Lung (tissue), 12 donors: ENCODE data around the gene RAB3C. TPM values are rescaled to one million over a fixed set of nuclear protein-coding genes. Genes with fewer than 3 reads are reported as not detected.

Source experiments
- ATAC-seq: fragments of 200-7000 bp; cut with Tn5 transposase; one replicate; pipeline ENCODE4 v1.9.1; 2020; ENCODE audit warnings: moderate number of reproducible peaks; ENCODE audit not compliant: insufficient read depth, low FRiP score
- DNase-seq, 3 donors: peaks; one replicate each; pipeline ENCODE4 v3.0.0-alpha.2; 2013 to 2017
- H3K27ac ChIP-seq, 2 donors: one replicate each; pipeline ENCODE4 v1.5.1; 2013; ENCODE audit warnings: mild to moderate bottlenecking in 2 of 2, moderate library complexity in 2 of 2, control low read depth in 1 of 2, inconsistent platforms in 1 of 2, low read depth in 1 of 2, low read length in 1 of 2
- H3K27me3 ChIP-seq, 3 donors: one replicate each; pipeline ENCODE4 v1.5.1; 2013; ENCODE audit warnings: low read length in 2 of 3; ENCODE audit not compliant: control insufficient read depth in 3 of 3, insufficient read depth in 3 of 3
- H3K36me3 ChIP-seq, 4 donors: one replicate each; pipeline ENCODE4 v1.5.1; 2013; ENCODE audit warnings: low read length in 4 of 4, mild to moderate bottlenecking in 1 of 4, moderate library complexity in 1 of 4; ENCODE audit not compliant: control insufficient read depth in 4 of 4, insufficient read depth in 4 of 4
- H3K4me1 ChIP-seq, 5 donors: one replicate each; pipeline ENCODE4 v1.5.1; 2013; ENCODE audit warnings: low read length in 5 of 5, mild to moderate bottlenecking in 2 of 5, moderate library complexity in 1 of 5; ENCODE audit not compliant: control insufficient read depth in 5 of 5, insufficient read depth in 5 of 5
- H3K4me3 ChIP-seq: one replicate; pipeline ENCODE4 v1.5.1; 2013; ENCODE audit warnings: mild to moderate bottlenecking, control low read depth, moderate library complexity
- H3K9ac ChIP-seq, 2 donors: one replicate each; pipeline ENCODE4 v1.5.1; 2013; ENCODE audit warnings: low read length in 2 of 2, control low read depth in 1 of 2; ENCODE audit not compliant: insufficient read depth in 1 of 2
- H3K9me3 ChIP-seq, 4 donors: one replicate each; pipeline ENCODE4 v1.5.1; 2013; ENCODE audit warnings: low read length in 3 of 4, mild to moderate bottlenecking in 1 of 4, moderate library complexity in 1 of 4; ENCODE audit not compliant: control insufficient read depth in 4 of 4, insufficient read depth in 3 of 4
- whole genome bisulfite sequencing, 2 donors: extraction: QIAGEN DNeasy Blood & Tissue Kit; methylation state at CpG; one replicate each; pipeline ENCODE4 v1.1.7; 2013; 5-methylcytosine and 5-hydroxymethylcytosine counted together
- polyA plus RNA-seq, 2 donors: library from polyadenylated mRNA; stranded (reverse); fragments of 200-250 nt; gene quantifications; one replicate each; pipeline ENCODE4 v1.2.1, GENCODE V29; 2013
- total RNA-seq, 2 donors: library from RNA; depleted of rRNA in 1 of 2; stranded (reverse); fragments of >200 nt in 1 of 2; gene quantifications; one replicate each; pipeline ENCODE4 v1.2.1, GENCODE V29; 2014 to 2021
- TF ChIP-seq, protein P1 (sequence below): IDR thresholded peaks from 2 replicates; pipeline ENCODE4 v1.5.1; 2012; ENCODE audit warnings: mild to moderate bottlenecking; ENCODE audit errors: control extremely low read depth, extremely low read depth
- donor health status: control.
- donor health status: control.
- donor health status: Bipolar disorder and iron deficiency.
- donor health status: healthy.
- donor health status: DM: yes; HTN: yes; CAD: no.

RAB3C gene
- total and polyA plus RNA-seq, 4 donors = 0.35 to 1.1 (median 0.86) TPM

DNA sequence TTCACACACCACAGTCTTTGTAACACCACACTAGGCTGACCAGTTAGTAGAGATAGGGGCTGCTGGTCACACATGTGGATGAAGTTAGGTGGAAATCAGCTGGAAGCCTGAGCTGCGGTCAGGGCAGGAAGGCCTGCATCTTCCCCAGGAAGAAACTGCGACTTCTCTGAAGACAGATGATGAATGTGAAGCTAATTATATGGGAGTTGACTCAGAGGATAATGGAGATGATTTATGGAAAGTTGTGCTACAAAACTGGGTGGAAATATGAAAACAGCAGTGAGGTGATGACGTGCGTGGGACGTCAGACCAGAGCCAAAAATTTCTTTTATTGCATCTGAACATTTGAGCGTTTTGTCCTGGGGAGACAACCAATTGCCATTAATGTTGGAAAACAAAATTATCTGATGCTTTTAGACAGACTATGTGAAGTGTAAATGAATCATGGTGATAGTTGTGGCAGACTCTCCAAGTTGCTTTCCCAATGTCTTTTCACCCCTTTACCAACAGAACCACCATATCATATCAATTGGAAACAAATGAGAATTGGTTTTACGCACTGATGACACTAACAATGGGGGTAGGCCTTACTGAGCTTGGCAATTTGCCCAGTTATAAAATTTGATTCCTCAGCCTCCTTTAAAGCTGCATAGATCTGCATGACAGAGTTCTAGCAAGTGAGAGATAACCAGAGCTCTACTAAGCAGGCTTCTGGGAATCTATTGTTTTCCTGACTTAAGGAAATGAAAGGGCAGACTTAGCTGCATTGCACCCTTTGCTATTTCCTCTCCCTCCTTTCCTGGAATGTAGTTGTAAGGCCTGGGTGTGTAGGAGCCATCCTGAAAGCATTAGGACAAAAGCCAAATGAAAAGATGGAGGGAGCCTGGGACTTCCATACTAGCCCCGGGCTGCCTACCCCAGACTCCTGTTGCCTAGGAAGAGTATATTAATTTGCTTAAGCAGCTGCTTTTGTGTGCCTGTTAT, 84.0 kb downstream of the RAB3C start:
- TF ChIP-seq, protein P1, sequence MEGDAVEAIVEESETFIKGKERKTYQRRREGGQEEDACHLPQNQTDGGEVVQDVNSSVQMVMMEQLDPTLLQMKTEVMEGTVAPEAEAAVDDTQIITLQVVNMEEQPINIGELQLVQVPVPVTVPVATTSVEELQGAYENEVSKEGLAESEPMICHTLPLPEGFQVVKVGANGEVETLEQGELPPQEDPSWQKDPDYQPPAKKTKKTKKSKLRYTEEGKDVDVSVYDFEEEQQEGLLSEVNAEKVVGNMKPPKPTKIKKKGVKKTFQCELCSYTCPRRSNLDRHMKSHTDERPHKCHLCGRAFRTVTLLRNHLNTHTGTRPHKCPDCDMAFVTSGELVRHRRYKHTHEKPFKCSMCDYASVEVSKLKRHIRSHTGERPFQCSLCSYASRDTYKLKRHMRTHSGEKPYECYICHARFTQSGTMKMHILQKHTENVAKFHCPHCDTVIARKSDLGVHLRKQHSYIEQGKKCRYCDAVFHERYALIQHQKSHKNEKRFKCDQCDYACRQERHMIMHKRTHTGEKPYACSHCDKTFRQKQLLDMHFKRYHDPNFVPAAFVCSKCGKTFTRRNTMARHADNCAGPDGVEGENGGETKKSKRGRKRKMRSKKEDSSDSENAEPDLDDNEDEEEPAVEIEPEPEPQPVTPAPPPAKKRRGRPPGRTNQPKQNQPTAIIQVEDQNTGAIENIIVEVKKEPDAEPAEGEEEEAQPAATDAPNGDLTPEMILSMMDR = no peak
- ATAC-seq (no peak), DNase-seq (peak in 2 of 3 donors; percentile 15 to 42)
- H3K27ac ChIP-seq = no peak overlapping the region
- H3K9ac ChIP-seq = no peak overlapping the region
- H3K36me3 ChIP-seq = no peaks in the 10 kb centered on the region
- 59 to 70% methylated on average over 8 of the region's 8 CpGs for WGBS, 2 donors
- H3K4me3 ChIP-seq = no peak overlapping the region
- no peaks in the 10 kb centered on the region for H3K27me3 ChIP-seq
- H3K4me1 ChIP-seq = peaks cover 0 to 7% (median 0%) of the 10 kb centered on the region in 5 donors
- peaks cover 0 to 3% (median 0%) of the 10 kb centered on the region in 4 donors for H3K9me3 ChIP-seq

DNA sequence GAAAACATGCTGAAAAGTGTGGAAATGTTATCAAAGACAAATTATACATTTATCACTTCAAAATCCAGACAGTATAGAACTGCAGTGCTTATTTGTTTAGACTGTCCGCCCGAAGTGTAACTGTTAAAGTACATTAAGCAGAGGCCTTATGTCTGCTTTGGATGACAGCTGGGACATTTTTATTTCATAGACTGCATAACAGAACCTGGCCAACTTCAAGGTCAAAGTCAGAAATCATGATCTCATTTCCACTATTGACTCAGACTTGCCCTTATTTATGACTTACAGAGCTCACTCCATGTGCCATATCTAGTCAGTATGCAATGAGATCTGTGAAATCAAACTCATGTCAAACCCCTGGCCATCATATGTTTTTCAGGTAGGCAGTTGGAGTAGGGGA, 87.7 kb downstream of the RAB3C start:
- Histone ChIP-seq H3K36me3 (no peaks in the 10 kb centered on the region), H3K27me3 (no peaks in the 10 kb centered on the region), H3K27ac (no peak overlapping the region), H3K4me3 (no peak overlapping the region), H3K9ac (no peak overlapping the region), H3K9me3 (peaks cover 0 to 3% (median 0%) of the 10 kb centered on the region in 4 donors), H3K4me1 (peaks cover 0 to 7% (median 0%) of the 10 kb centered on the region in 5 donors)
- WGBS, 2 donors = 51 to 90% methylated on average over 2 of the region's 2 CpGs
- DNase-seq = peak in 2 of 3 donors; percentile 38 to 48
- TF ChIP-seq, protein P1 = no peak
- ATAC-seq = no peak

DNA sequence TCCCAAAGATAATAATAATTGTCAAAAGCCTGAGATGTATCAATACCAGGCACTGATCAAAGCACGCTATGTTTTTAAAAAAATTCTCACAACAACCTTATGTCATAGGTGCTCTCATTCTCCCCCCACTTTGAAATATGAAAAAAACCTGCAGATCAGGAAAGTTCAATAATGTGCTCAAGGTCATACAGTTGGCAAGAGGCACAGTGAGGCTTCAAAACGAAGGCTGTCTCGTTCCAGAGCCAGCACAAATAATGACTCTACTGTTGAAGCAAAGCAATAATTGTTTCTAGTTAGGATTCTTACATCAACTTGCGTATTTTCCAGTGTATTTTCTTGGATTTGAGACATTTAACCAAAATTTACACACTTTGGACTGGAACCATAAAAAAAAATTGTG, 88.3 kb downstream of the RAB3C start:
- Histone ChIP-seq H3K9me3 (peaks cover 0 to 3% (median 0%) of the 10 kb centered on the region in 4 donors), H3K27ac (no peak overlapping the region), H3K36me3 (no peaks in the 10 kb centered on the region), H3K4me3 (no peak overlapping the region), H3K4me1 (peaks cover 0 to 7% (median 0%) of the 10 kb centered on the region in 5 donors), H3K27me3 (no peaks in the 10 kb centered on the region), H3K9ac (no peak overlapping the region)
- WGBS, 2 donors = 76 to 93% methylated on average over 4 of the region's 4 CpGs
- ATAC-seq = no peak
- no peak for DNase-seq
- TF ChIP-seq, protein P1 = no peak
